ENCODE data around the gene PLEKHB2. TPM values are rescaled to one million over a fixed set of nuclear protein-coding genes. Genes with fewer than 3 reads are reported as not detected.
"Not testable (repeated sequence)": the region's sequence is repeated elsewhere in the genome, so short reads cannot be mapped to it uniquely, and the experiment has no call there.

PLEKHB2 gene
- total RNA-seq, 2 experiments from 2014 or later = 66.9 to 71.7 TPM

DNA sequence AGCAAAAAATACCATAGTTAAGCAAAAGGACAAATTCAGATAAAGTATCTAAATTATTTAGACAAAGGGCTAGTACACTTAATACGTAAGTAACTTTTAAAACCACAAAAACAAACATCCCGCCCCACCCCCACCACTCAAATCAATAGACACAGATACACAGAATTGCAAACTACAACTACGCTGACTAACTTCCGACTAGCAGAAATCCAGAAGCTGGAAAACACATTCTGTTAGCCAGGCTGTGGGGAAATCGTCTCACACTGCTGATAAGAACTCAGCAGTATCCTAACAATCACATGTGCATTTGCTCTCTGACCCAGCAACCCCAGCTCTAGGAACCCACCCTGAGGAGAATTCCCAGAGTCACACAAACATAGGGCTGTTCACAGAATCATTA lies 28.4 kb upstream of the PLEKHB2 start:
- ChIA-PET CTCF (no interaction called here), POLR2A (interaction anchor here (0.7 kb wide), 1 partner anchor 270 kb away, joined by 3 read pairs; no protein-coding TSS in a partner anchor)
- peaks cover 91% of the 10 kb centered on the region for H3K36me3 Mint-ChIP-seq (ENCODE audit: low read depth)
- Histone ChIP-seq H3K27ac (ENCODE audit: low read depth in 1 of 2, low read length in 2 of 2) (no peak overlapping the region), H3K9me3 (ENCODE audit: control insufficient read depth in 1 of 2, insufficient read depth in 1 of 2, low read length in 2 of 2) (no peaks in the 10 kb centered on the region), H3K4me1 (ENCODE audit: insufficient read depth, low read length) (peaks cover 13% of the 10 kb centered on the region), H3K27me3 (ENCODE audit: control insufficient read depth in 1 of 2, insufficient read depth in 2 of 2, low read length in 2 of 2) (no peaks in the 10 kb centered on the region), H3K36me3 (ENCODE audit: insufficient read depth, low read length) (peaks cover 86% of the 10 kb centered on the region), H3K4me3 (ENCODE audit: low read length) (no peak overlapping the region)
- no peaks in the 10 kb centered on the region for H3K27me3 Mint-ChIP-seq
- H3K9me3 Mint-ChIP-seq = no peaks in the 10 kb centered on the region
- H3K4me1 Mint-ChIP-seq (ENCODE audit: low read depth) = peaks cover 55% of the 10 kb centered on the region
- DNase-seq (no peak), ATAC-seq (ENCODE audit: poor library complexity) (no peak)
- H3K4me3 Mint-ChIP-seq = no peak overlapping the region
- H3K27ac Mint-ChIP-seq = no peak overlapping the region
- intact Hi-C loops (cut with DNase I, micrococcal nuclease) = no loop called here
- TF ChIP-seq CTCF (IDR thresholded peaks at IDR 0.05) = no peak

DNA sequence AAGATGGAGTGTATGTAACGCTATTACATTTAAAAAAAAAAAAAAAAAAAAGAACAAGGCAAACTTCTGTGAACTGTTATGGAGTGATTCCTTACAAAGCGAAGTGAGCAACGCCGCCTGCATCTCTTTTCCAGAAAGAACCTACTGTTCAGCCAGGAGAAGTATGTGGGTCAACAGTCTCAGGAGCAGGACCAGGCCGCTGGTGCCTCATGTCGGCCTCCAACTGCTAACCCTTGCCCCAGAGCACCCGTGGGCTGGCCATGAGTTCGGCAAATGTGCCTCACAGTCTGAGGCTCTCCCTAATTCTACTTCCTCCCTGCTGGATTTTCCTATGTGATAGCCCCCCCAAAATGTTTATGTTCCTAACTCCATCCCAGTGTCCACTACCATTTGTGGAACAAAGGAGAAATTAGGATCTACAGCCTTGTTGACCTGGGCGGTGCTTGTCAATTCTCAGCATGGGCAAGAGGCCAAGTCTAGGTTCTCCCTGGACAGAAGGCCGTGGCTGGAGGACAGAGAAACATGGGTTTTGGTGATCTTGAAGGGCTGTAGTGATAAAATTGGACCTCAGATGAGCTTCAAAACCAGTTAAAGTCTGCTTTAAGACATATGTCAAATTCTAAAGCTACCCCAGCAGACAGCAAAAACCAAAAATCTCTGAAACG lies 27.8 kb upstream of the PLEKHB2 start:
- Histone ChIP-seq H3K4me1 (ENCODE audit: insufficient read depth, low read length) (peaks cover 13% of the 10 kb centered on the region), H3K27ac (ENCODE audit: low read depth in 1 of 2, low read length in 2 of 2) (no peak overlapping the region), H3K9me3 (ENCODE audit: control insufficient read depth in 1 of 2, insufficient read depth in 1 of 2, low read length in 2 of 2) (no peaks in the 10 kb centered on the region), H3K27me3 (ENCODE audit: control insufficient read depth in 1 of 2, insufficient read depth in 2 of 2, low read length in 2 of 2) (no peaks in the 10 kb centered on the region), H3K4me3 (ENCODE audit: low read length) (no peak overlapping the region), H3K36me3 (ENCODE audit: insufficient read depth, low read length) (peaks cover 86% of the 10 kb centered on the region)
- no peak for TF ChIP-seq CTCF (IDR thresholded peaks at IDR 0.05)
- intact Hi-C loops (cut with DNase I, micrococcal nuclease) = no loop called here
- Mint-ChIP-seq H3K27me3 (no peaks in the 10 kb centered on the region), H3K4me1 (ENCODE audit: low read depth) (peaks cover 59% of the 10 kb centered on the region), H3K4me3 (no peak overlapping the region), H3K9me3 (no peaks in the 10 kb centered on the region), H3K27ac (no peak overlapping the region), H3K36me3 (ENCODE audit: low read depth) (peaks cover 93% of the 10 kb centered on the region)
- no peak for DNase-seq
- CTCF ChIA-PET = interaction anchor here (1.6 kb wide), 1 partner anchor 10 kb away, joined by 3 read pairs; no protein-coding TSS in a partner anchor
- POLR2A ChIA-PET = interaction anchor here (0.7 kb wide), 1 partner anchor 269 kb away, joined by 3 read pairs; no protein-coding TSS in a partner anchor
- ATAC-seq (ENCODE audit: poor library complexity) = no peak

DNA sequence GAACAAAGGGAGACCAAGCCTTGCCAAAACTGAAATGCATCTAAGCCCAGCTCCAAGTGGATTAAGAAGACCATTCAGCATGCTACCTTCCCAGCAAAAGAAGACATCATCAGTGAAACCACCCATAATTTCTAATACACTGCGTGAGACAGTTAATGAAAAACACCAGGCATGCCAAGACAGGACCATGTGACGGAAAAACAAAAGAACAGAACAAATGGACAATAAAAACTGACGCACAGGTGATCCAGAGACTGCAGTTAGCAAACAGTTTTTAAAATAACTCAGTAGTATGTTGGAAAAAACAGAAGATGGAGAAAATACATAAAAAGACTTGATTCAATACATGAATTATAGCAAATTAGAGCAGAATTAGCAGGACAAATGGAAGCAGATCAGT lies 27.2 kb upstream of the PLEKHB2 start:
- Histone ChIP-seq H3K36me3 (ENCODE audit: insufficient read depth, low read length) (peaks cover 80% of the 10 kb centered on the region), H3K27ac (ENCODE audit: low read depth in 1 of 2, low read length in 2 of 2) (no peak overlapping the region), H3K4me3 (ENCODE audit: low read length) (no peak overlapping the region), H3K4me1 (ENCODE audit: insufficient read depth, low read length) (peaks cover 13% of the 10 kb centered on the region), H3K9me3 (ENCODE audit: control insufficient read depth in 1 of 2, insufficient read depth in 1 of 2, low read length in 2 of 2) (no peaks in the 10 kb centered on the region), H3K27me3 (ENCODE audit: control insufficient read depth in 1 of 2, insufficient read depth in 2 of 2, low read length in 2 of 2) (no peaks in the 10 kb centered on the region)
- POLR2A ChIA-PET = no interaction called here
- DNase-seq (no peak), ATAC-seq (ENCODE audit: poor library complexity) (no peak)
- intact Hi-C loops (cut with DNase I, micrococcal nuclease) = no loop called here
- no peaks in the 10 kb centered on the region for H3K27me3 Mint-ChIP-seq
- peaks cover 63% of the 10 kb centered on the region for H3K4me1 Mint-ChIP-seq (ENCODE audit: low read depth)
- CTCF ChIA-PET = interaction anchor here (1.6 kb wide), 1 partner anchor 11 kb away, joined by 3 read pairs; no protein-coding TSS in a partner anchor
- H3K27ac Mint-ChIP-seq = no peak overlapping the region
- H3K9me3 Mint-ChIP-seq = no peaks in the 10 kb centered on the region
- TF ChIP-seq CTCF (IDR thresholded peaks at IDR 0.05) = no peak
- H3K4me3 Mint-ChIP-seq = no peak overlapping the region
- H3K36me3 Mint-ChIP-seq (ENCODE audit: low read depth) = peaks cover 95% of the 10 kb centered on the region

GRCh38 chr2:131079931-131080330 lies 25.2 kb upstream of the PLEKHB2 start:
- H3K27me3 Mint-ChIP-seq; H3K4me3 ChIP-seq (ENCODE audit: low read length); H3K9me3 ChIP-seq (ENCODE audit: control insufficient read depth in 1 of 2, insufficient read depth in 1 of 2, low read length in 2 of 2); H3K4me3 Mint-ChIP-seq; intact Hi-C loops (cut with DNase I, micrococcal nuclease); ATAC-seq (ENCODE audit: poor library complexity); H3K27ac Mint-ChIP-seq; H3K27me3 ChIP-seq (ENCODE audit: control insufficient read depth in 1 of 2, insufficient read depth in 2 of 2, low read length in 2 of 2); H3K27ac ChIP-seq (ENCODE audit: low read depth in 1 of 2, low read length in 2 of 2); DNase-seq; H3K9me3 Mint-ChIP-seq; CTCF ChIA-PET; POLR2A ChIA-PET: not testable (repeated sequence)
- peaks cover 57% of the 10 kb centered on the region for H3K4me1 Mint-ChIP-seq (ENCODE audit: low read depth)
- H3K36me3 Mint-ChIP-seq (ENCODE audit: low read depth) = peaks cover 84% of the 10 kb centered on the region
- Histone ChIP-seq H3K4me1 (ENCODE audit: insufficient read depth, low read length) (peaks cover 13% of the 10 kb centered on the region), H3K36me3 (ENCODE audit: insufficient read depth, low read length) (peaks cover 71% of the 10 kb centered on the region)
